Hepatocyte (in vitro differentiated cells): Measurements from ENCODE around the gene LARP4.

Source experiments
- CTCF ChIP-seq: fragments of 200-600 bp; sonication (generic); IDR thresholded peaks from 2 replicates; pipeline ENCODE4 v1.5.1; 2016; ENCODE audit warnings: antibody characterized with exemption, mild to moderate bottlenecking; ENCODE audit not compliant: poor library complexity
- EZH2 ChIP-seq: fragments of 200-600 bp; sonication (generic); IDR thresholded peaks from 2 replicates; pipeline ENCODE4 v1.6.1; 2016; ENCODE audit warnings: antibody characterized with exemption, mild to moderate bottlenecking, borderline replicate concordance
- EZH2phosphoT487 ChIP-seq: fragments of 200-600 bp; sonication (generic); IDR thresholded peaks from one replicate; pipeline ENCODE4 v1.6.1; 2018; ENCODE audit warnings: antibody characterized with exemption, mild to moderate bottlenecking, low read depth, moderate library complexity; ENCODE audit not compliant: unreplicated experiment, severe bottlenecking

GRCh38 chr12:50355365-50355764, 45.3 kb upstream of the LARP4 start:
- no peak for TF ChIP-seq EZH2
- TF ChIP-seq CTCF = no peak
- TF ChIP-seq EZH2phosphoT487 = no peak
